Fibroblast of villous mesenchyme (primary cell): ENCODE results near the gene CTDSPL. TPM values are rescaled to one million over a fixed set of nuclear protein-coding genes. Genes with fewer than 3 reads are reported as not detected.

ENCODE experiments used
- DNase-seq: peaks from one replicate; pipeline ENCODE4 v3.0.0-alpha.2; 2010; ENCODE audit warnings: low read depth
- H3K4me3 ChIP-seq: 2 replicates; pipeline ENCODE4 v1.5.1; 2011; ENCODE audit warnings: low read depth, mild to moderate bottlenecking, low read length
- CTCF ChIP-seq: IDR thresholded peaks from 2 replicates; pipeline ENCODE4 v1.5.1; 2012; ENCODE audit warnings: low read depth, mild to moderate bottlenecking, low read length; ENCODE audit not compliant: insufficient read depth
- total RNA-seq: library from RNA; depleted of rRNA; stranded (reverse); fragments of >200 nt; gene quantifications from 2 replicates; pipeline ENCODE4 v1.2.3, GENCODE V29; 2012

The CTDSPL gene
- total RNA-seq, 1 donor: 61.7 TPM

DNA sequence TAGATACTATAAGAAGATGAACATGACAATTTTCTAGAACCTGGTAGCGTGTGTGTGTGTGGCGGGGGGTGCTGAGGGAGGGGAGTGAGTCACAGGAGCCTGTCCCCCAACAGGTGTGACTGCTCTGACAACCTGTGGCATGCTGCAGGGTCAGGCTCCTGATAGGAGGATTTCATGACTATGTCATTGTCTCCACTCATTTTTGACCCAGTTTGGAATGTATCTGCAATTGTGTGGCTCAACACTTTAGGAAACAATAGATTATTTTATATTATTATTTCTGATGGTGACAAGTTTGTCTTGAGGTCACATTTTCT lies 119.6 kb downstream of the CTDSPL start:
- no peak for TF ChIP-seq CTCF
- H3K4me3 ChIP-seq: no peak overlapping the region
- DNase-seq: no peak

DNA sequence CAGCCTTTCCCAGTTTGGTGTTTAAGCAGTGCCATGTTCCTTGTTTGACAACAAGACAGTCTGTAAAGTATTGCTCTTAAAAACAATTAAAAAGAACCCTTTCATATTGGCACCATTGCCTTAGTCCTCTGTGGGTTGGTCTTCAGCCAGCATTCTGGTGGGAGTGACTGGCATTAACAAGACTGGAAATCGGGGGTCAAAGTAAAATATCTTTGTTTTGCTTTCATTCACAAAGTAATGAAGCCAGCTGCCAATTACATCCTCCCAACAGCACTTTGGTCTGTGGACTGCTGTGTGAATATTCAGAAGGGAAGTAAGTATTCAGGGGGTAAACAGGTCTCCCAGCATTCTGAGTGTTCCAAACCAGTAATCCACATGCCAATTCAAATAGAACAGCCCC lies 120.7 kb downstream of the CTDSPL start:
- H3K4me3 ChIP-seq: no peak overlapping the region
- DNase-seq: no peak
- no peak for TF ChIP-seq CTCF

DNA sequence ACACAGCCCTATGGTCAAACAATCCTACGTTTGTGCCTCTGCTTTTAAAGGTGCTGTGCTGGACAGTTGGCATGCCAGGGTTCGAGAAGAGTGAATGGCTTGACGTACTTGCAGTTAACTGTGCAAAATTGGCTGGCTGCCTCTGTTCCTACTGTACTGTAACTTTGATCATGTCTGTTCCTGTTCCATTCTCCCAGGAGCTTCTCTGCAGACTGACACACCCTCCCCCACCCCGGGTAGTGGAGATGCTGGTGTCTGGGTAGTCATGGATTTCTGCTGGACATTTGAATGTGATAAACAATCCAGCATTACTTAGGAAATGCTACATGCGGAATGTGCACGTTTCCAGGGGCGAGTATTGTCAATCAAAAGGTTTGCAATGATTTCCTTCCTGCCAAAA lies 122.4 kb downstream of the CTDSPL start:
- no peak overlapping the region for H3K4me3 ChIP-seq
- TF ChIP-seq CTCF: no peak
- no peak for DNase-seq

- TF ChIP-seq CTCF: no peak
- no peak for DNase-seq
- no peak overlapping the region for H3K4me3 ChIP-seq
Measured at GRCh38 chr3:37984596-37984995, 122.9 kb downstream of the CTDSPL start.

- no peak overlapping the region for H3K4me3 ChIP-seq
- peak; percentile 3 for TF ChIP-seq CTCF
- peak; percentile 43 for DNase-seq
Measured at GRCh38 chr3:37985637-37986320, 124.1 kb downstream of the CTDSPL start.

- DNase-seq: no peak
- no peak overlapping the region for H3K4me3 ChIP-seq
- TF ChIP-seq CTCF: no peak
Measured at GRCh38 chr3:37986479-37987314, 125.0 kb downstream of the CTDSPL start.
